HG03135 (cell line): ENCODE measurements around the gene PRSS16.

Source experiments
- ATAC-seq: cut with Tn5 transposase; IDR thresholded peaks from one replicate; pipeline ENCODE4 v1.9.1; 2021; ENCODE audit warnings: mild to moderate bottlenecking, moderate library complexity; ENCODE audit not compliant: unreplicated experiment

Gene PRSS16

DNA sequence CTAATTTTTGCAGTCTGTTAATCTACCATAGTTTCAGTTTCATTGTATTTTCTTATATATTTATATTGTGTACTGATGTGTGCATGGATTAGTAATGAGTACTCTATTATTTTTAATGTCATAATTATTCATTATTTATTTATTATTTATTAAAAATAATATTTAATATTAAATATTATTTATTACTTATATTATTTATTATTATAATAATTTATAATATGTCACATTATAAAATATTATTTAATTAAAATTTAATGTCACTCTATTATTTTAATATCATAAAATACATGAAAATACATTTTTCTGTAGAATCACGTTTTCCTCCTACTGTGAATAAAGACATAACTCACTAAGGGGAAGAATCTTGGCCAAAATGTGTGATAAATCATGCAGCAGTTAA is 34.1 kb downstream of the PRSS16 start:
- ATAC-seq = no peak

DNA sequence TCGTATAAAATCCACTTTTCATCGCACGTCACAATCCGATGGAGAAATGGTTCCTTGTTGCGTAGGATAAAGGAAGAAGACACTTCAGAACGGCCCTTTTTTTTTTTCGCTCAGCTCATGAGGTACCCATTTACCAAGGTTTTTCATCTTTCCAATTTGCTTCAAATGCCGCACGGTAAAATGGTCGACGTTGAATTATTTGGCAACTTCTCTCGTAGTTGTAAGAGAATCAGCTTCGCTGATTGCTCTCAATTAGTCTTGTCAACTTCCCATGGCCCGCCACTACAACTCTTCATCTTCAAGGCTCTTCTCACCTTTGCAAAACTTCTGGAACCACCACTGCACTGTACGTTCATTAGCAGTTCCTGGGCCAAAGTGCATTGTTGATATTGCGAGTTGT is 35.8 kb downstream of the PRSS16 start:
- ATAC-seq = no peak

GRCh38 chr6:27286141-27286540 is 38.6 kb downstream of the PRSS16 start:
- no peak for ATAC-seq

GRCh38 chr6:27287751-27288135 is 40.2 kb downstream of the PRSS16 start:
- ATAC-seq = no peak

GRCh38 chr6:27288136-27289044 is 40.9 kb downstream of the PRSS16 start:
- ATAC-seq = no peak

- ATAC-seq = no peak
These were observed 42.8 kb downstream of the PRSS16 start for GRCh38 chr6:27290065-27290849.

GRCh38 chr6:27290850-27291208 is 43.3 kb downstream of the PRSS16 start:
- ATAC-seq = no peak

GRCh38 chr6:27293436-27294098 is 46.1 kb downstream of the PRSS16 start:
- ATAC-seq = no peak

DNA sequence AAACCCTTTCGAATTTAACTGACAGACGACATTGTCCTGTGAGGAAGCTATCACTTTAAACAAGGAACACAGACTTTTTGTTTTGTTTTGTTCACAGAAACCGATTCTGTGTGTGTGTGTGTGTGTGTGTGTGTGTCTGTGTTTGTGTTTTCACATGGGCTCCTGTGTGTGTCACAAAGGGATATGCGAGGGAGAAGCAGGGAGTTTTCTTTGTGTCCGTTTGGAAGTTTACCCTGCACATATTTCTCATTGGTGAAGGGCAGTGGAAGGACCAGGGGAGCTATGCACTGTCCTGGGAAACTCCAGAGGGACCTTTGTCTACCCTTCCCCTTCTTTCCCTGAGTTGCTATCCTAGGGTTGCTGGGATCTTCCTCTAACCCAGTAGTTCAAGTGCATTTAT is 46.9 kb downstream of the PRSS16 start:
- ATAC-seq = no peak

GRCh38 chr6:27295301-27296079 is 48.0 kb downstream of the PRSS16 start:
- no peak for ATAC-seq

DNA sequence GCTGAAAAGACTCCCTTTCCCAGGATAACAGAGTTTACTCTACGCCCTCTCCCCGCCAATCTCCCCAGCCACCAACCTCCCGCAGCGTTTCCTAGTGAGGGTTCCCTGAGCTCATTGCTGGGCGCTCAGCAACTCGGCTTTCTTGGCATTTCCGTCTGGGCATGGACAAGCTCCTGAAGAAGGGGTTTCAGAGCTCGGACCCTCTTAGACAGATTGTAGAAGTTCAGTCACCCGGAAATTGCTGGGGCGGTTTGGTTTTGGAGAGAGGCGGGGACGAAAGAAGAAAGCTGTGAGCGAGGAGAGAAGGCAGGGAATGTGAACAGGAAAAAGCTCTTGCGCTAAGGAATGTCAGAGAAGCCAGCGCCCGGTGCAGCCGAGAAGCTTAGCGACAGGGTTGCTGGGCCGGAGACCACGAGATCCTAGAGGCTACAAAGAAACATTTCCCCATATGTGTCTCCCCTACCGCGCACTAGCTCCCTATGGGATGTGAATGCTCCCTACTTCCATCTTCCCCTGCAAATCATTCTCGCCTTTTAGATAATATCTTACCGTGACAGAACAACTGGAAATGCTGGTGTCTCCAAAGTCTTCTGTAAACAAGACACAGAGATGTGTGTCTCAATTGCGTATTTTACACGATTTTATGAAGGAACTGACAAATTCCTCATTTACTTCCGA is 48.7 kb downstream of the PRSS16 start:
- ATAC-seq = no peak

DNA sequence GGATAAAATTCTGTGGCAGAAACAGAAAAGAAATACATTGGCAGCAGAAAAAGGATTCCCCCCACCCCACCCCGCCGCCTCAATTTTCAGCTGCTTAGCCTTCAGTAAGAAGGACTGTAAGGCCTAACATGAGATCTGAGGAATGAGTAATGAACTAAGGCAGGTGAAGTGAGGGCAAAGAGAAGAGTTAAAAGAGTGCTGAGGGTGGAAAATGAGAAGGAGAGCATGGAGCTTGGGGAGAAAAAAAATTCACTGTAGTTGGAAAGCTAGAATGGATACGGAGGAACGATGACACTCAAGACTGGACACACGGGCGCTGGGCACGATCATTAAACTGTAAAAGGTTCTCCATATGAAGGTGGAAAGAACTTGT is 50.0 kb downstream of the PRSS16 start:
- ATAC-seq = no peak

DNA sequence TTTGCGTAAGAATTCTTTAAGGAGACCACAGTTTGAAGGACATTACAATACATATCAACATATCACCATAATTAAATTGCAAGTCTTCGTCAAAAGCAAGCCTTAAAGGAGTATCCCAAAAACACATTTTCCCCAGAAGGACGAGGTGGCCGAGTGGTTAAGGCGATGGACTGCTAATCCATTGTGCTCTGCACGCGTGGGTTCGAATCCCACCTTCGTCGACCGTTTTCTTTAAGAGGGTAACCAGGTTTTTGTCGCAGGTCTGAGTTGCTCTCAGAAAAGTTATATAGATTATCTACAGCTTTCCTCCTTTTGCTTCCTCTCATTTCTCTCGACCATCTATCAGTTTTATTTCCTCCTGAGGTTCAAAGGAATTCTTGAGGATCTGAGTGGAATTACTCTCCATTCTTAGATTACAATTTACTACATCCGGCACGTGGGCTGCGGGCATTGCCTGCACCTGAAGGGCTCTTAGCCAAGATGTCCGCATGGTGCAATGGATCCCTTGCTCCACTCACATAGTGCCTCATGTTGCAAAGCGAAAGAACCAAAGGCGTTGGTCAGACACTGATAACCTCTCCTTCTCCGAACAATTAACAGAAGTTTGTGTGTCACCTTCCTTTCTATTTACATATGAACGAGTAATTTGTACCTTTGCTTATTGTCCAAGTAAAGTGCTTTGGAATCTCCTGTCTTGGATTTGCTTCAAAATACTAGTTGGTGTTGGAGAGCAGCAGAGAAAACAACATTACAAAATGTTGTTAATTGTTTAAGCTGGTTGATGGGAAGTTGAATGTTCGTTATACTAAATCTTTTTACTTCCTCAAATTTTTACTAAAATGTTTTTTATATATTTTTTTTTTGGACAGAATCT is 50.6 kb downstream of the PRSS16 start:
- no peak for ATAC-seq

GRCh38 chr6:27303613-27304272 is 56.2 kb downstream of the PRSS16 start:
- ATAC-seq = no peak
